Mucosa of rectum (tissue), 2 donors: Measurements from ENCODE around the gene DRGX.

Source experiments
- H3K27ac ChIP-seq, 2 donors: one replicate each; pipeline ENCODE4 v1.7.0; 2013; ENCODE audit warnings: inconsistent platforms in 2 of 2, low read depth in 2 of 2, low read length in 2 of 2
- H3K27me3 ChIP-seq, 2 donors: one replicate each; pipeline ENCODE4 v1.7.0; 2013; ENCODE audit warnings: low read length in 2 of 2; ENCODE audit not compliant: control insufficient read depth in 2 of 2, insufficient read depth in 2 of 2
- H3K36me3 ChIP-seq, 2 donors: one replicate each; pipeline ENCODE4 v1.7.0; 2013; ENCODE audit warnings: low read length in 2 of 2; ENCODE audit not compliant: control insufficient read depth in 2 of 2, insufficient read depth in 2 of 2
- H3K4me1 ChIP-seq, 2 donors: one replicate each; pipeline ENCODE4 v1.7.0; 2013; ENCODE audit warnings: low read length in 2 of 2, mild to moderate bottlenecking in 1 of 2; ENCODE audit not compliant: control insufficient read depth in 2 of 2, insufficient read depth in 2 of 2
- H3K4me3 ChIP-seq, 2 donors: one replicate each; pipeline ENCODE4 v1.7.0; 2013; ENCODE audit warnings: low read length in 2 of 2
- H3K9ac ChIP-seq, 2 donors: one replicate each; pipeline ENCODE4 v1.7.0; 2013; ENCODE audit warnings: low read length in 2 of 2, low read depth in 1 of 2, mild to moderate bottlenecking in 1 of 2
- H3K9me3 ChIP-seq, 2 donors: one replicate each; pipeline ENCODE4 v1.7.0; 2013; ENCODE audit warnings: low read length in 2 of 2; ENCODE audit not compliant: control insufficient read depth in 2 of 2
- donor health status: healthy.
- donor health status: Normal muscosa, but diverticular disease.

The DRGX gene

DNA sequence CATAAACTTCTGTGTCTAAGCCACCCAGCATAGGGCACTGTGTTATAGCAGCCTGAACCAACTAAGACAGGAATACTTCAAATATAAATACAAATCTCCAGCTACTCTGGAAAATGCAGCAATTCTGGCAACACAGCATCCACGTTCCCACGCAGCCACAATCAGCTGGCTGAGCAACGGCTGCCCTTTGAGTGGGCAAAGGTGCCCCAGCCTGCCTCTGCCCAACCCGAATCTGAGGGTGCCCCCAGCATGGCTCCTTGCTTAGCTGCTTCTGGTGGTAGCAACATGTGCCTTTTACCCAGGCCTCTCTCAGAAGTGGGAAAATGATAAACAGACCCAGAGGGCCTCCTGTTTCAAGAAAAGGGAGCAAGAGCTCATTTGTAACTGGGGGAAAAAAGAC lies 12.0 kb downstream of the DRGX start:
- H3K27me3 ChIP-seq: peaks cover 2 to 3% of the 10 kb centered on the region in 2 donors
- H3K4me1 ChIP-seq: no peaks in the 10 kb centered on the region
- no peak overlapping the region for H3K27ac ChIP-seq
- no peak overlapping the region for H3K9ac ChIP-seq
- H3K4me3 ChIP-seq: no peak overlapping the region
- H3K9me3 ChIP-seq: no peaks in the 10 kb centered on the region
- H3K36me3 ChIP-seq: no peaks in the 10 kb centered on the region

DNA sequence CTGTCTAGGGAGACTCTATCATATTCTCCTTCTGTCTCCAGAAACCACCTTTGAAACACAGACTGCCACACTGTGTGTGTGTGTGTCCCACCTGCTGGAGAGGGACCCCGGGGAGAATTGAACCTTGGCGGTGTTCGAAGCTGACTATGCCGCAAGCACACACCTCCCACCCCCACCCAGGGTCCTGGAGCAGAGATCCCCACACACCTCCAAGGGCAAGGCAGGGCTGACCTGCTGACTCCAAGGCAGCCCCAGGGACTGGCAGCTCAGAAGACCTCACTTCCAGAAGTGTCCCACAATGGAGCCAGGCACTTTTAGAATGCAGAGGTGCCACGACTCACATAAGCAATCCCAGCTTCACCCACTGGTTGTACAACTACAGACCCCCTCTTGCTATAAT lies 13.1 kb downstream of the DRGX start:
- Histone ChIP-seq H3K4me1 (no peaks in the 10 kb centered on the region), H3K36me3 (no peaks in the 10 kb centered on the region), H3K9me3 (no peaks in the 10 kb centered on the region), H3K4me3 (no peak overlapping the region), H3K27ac (no peak overlapping the region), H3K27me3 (peaks cover under 1 to 2% of the 10 kb centered on the region in 2 donors), H3K9ac (no peak overlapping the region)

DNA sequence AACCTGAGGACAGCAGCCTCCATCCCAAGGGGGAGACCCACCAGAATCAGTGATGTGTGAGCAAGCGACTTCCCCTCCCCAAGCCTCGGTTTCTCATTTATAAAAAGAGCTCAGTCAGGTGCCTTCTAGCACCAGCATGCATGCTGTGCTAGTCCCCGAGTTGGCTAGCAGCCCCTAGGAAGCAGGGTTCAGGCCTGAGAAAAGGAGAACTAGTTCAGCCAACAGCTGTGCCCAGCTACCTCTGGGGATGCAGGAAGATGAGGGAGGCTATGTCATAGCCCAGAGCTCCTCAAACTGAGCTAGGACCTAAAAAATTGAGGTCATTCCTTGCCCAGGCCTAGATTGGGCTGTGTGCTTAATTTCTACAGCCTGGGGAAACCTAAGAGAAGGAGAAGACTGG lies 13.7 kb downstream of the DRGX start:
- H3K4me3 ChIP-seq: no peak overlapping the region
- peaks cover 0 to 2% of the 10 kb centered on the region in 2 donors for H3K27me3 ChIP-seq
- no peak overlapping the region for H3K9ac ChIP-seq
- no peak overlapping the region for H3K27ac ChIP-seq
- no peaks in the 10 kb centered on the region for H3K9me3 ChIP-seq
- no peaks in the 10 kb centered on the region for H3K4me1 ChIP-seq
- no peaks in the 10 kb centered on the region for H3K36me3 ChIP-seq

DNA sequence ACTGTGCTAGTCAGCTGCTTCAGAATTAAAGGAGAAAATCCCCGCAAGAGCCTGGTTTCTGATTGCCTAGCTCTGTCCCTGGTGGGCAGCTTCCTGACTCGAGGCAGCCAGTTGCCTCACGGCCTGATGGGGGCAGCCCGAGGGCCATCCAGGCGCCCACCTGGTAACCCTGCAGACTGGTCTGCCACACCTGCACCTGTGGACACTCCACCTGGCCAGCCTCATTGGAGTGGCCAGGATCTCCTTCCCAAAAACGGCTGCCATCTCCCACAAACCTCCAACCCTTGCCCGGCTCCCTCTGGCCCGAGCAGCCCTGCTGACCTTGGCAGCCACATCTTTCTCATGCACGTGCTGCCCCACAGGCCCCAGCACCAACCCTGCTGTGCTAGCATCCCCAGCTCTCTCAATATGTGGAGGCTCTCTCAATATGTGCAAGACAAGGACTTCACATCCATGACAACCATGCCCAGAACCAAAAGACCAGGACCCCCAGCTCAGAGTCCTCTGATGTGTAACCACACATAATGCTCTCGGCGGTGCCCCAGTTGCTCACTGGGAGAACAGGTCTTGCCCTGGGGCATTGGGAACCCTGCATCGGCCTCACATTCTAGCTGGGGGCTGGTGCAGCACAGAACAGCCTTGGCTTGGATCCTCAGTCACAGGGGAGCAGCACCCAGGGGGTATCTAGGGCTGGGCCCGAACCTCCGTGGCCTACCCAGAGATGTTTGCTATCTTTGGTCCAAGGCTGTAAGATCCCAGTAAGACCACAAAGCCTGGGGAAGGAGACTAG lies 14.6 kb downstream of the DRGX start:
- no peak overlapping the region for H3K9ac ChIP-seq
- H3K27ac ChIP-seq: no peak overlapping the region
- no peaks in the 10 kb centered on the region for H3K36me3 ChIP-seq
- H3K4me1 ChIP-seq: no peaks in the 10 kb centered on the region
- H3K27me3 ChIP-seq: peaks cover 0 to 2% of the 10 kb centered on the region in 2 donors
- no peak overlapping the region for H3K4me3 ChIP-seq
- no peaks in the 10 kb centered on the region for H3K9me3 ChIP-seq

DNA sequence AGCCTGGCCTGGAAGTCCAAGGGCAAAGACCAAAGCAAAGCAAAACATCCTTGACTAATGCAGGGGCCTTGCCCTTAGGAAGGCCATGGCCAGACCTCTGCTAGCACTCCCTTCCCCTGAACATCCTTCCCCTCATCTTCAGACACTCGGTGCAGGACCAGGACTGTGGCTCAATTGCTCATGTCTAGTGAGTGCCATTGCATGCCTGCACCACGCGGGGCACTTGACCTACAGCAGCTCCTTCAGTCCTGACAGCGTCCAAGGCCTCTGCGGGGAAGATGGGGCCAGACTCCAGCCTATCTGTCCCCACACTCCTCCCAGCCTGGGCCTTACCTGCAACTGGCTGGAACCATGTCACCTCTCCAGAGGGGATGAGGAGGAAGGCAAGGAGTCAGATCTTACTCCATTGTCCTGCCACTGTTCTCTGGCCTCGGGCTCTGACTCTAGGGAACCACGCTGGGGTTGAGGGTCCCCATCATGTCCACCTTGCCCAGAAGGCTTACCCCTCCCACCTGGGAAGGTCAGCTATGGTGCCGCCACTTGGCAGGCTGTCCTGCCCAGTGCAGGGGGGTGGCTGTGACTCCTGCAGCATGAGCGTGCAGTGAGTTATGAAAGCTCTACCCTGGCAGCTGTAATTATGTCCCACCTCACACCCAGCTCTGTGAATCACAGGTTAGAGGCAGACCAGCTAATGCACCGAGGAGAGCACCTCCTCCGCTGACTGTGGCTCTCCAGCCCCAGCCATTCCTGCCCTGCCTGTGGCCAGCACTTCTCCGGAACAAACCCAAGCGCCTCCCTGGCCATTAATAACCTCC lies 16.1 kb downstream of the DRGX start:
- H3K36me3 ChIP-seq: no peaks in the 10 kb centered on the region
- no peaks in the 10 kb centered on the region for H3K9me3 ChIP-seq
- no peak overlapping the region for H3K9ac ChIP-seq
- no peak overlapping the region for H3K4me3 ChIP-seq
- H3K27me3 ChIP-seq: no peaks in the 10 kb centered on the region
- no peaks in the 10 kb centered on the region for H3K4me1 ChIP-seq
- H3K27ac ChIP-seq: no peak overlapping the region

DNA sequence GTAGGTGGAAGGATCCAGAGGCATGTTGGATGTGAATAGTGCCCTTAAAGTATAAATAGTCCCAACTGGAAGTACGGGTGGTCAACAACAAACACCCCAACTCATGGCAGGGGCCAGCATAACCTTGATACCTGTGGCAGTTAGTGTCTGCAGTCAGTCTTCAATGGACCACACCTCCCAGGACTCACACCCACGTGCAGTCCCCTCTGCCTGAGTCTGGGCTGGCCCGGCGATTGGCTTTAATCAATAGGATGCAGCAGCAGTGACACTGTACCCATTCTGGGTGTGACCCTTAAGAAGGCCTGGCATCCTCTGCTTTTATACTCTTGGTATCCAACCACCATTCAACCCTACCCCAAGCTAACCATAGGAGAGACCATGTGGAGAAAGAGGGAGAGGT lies 18.6 kb downstream of the DRGX start:
- Histone ChIP-seq H3K9me3 (no peaks in the 10 kb centered on the region), H3K9ac (no peak overlapping the region), H3K4me3 (no peak overlapping the region), H3K27ac (no peak overlapping the region), H3K4me1 (no peaks in the 10 kb centered on the region), H3K27me3 (no peaks in the 10 kb centered on the region), H3K36me3 (no peaks in the 10 kb centered on the region)

DNA sequence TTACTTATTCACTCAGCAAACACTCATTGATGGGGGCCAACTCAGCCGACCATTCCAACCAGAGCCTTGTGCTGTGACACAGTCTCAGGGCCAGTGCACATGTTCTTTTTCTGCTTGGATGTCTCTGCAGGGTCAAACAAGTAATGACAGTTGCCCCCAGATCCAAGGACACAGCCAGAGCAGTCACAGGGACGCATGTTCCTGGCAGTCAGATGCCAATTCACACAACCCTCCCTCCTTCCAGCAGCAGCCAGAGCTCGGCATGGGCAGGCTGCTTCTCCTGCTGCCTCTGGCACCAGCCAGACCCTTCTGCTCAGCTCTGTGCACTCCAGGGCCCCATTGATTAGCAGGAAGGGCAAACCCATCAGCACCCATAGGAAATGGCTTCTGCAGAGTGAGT lies 20.3 kb downstream of the DRGX start:
- no peak overlapping the region for H3K9ac ChIP-seq
- H3K36me3 ChIP-seq: no peaks in the 10 kb centered on the region
- no peaks in the 10 kb centered on the region for H3K27me3 ChIP-seq
- H3K4me3 ChIP-seq: no peak overlapping the region
- no peaks in the 10 kb centered on the region for H3K9me3 ChIP-seq
- H3K27ac ChIP-seq: no peak overlapping the region
- H3K4me1 ChIP-seq: no peaks in the 10 kb centered on the region

DNA sequence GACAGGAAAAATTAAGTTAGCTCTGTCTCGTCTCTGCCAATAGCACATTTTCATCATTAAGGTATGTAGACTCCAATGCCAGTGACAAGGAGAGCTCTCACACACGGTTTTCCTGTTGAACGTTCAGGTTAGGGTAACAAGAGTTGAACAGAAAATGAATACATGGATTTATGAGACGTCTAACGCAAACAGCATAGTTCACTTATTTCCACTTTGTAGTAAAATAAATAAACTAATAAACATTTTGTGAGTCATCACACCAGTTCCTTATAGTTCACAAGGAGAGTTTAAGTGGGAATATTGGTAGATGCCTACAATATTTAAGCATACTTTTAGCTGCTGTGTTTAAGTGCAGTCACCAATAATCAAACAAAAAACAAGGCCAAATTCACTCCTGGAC lies 21.1 kb downstream of the DRGX start:
- Histone ChIP-seq H3K27ac (no peak overlapping the region), H3K9me3 (no peaks in the 10 kb centered on the region), H3K4me1 (no peaks in the 10 kb centered on the region), H3K36me3 (no peaks in the 10 kb centered on the region), H3K9ac (no peak overlapping the region), H3K4me3 (no peak overlapping the region), H3K27me3 (no peaks in the 10 kb centered on the region)

DNA sequence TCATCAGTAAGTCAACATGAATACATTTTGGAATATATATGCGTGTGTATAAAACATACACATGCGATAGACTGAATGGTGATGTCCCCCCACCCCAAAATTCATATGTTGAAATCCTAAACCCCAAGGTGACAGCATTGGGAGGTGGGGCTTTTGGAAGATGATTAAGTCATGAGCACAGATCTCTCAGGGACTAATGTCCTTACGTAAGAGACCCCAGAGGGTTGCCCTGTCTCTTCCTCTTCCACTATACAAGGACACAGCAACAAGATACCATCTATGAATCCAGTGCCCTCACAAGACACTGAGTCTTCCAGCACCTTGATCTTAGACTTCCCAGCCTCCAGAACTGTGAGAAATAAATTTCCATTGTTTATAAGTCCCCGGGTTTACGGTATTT lies 22.5 kb downstream of the DRGX start:
- H3K27ac ChIP-seq: no peak overlapping the region

DNA sequence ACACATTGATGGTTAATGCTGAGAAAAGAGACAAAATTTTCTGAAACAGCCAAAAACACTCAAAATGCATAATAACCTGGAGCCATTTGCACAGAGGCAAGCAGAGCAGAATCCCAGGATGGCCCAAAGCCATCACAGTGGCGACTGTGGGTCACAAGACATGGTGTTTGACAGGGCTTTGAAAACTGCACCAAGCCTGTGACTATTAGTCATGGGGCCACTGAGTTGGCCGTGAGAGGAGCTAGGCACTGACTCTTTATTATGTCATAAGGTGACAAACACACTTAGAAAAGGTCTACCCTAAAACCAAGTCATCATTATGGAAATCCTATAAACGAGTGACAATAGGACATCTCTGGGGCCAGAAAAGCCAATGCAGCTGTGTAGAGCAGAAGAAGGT lies 23.9 kb downstream of the DRGX start:
- Histone ChIP-seq H3K27ac (no peak overlapping the region), H3K36me3 (no peaks in the 10 kb centered on the region), H3K4me3 (no peak overlapping the region), H3K9ac (no peak overlapping the region), H3K4me1 (no peaks in the 10 kb centered on the region), H3K9me3 (no peaks in the 10 kb centered on the region), H3K27me3 (no peaks in the 10 kb centered on the region)

More for the DNA sequence above, 22.5 kb downstream of the DRGX start:
- Histone ChIP-seq H3K9me3 (no peaks in the 10 kb centered on the region), H3K4me1 (no peaks in the 10 kb centered on the region), H3K27me3 (no peaks in the 10 kb centered on the region), H3K4me3 (no peak overlapping the region), H3K9ac (no peak overlapping the region), H3K36me3 (no peaks in the 10 kb centered on the region)
